Naive thymus-derived CD8-positive, alpha-beta T cell (primary cell): ENCODE results near the gene ZEB2. TPM values are rescaled to one million over a fixed set of nuclear protein-coding genes. Genes with fewer than 3 reads are reported as not detected.

Source experiments
- ATAC-seq, 2 donors: fragments of 150-1000 bp; cut with Tn5 transposase in 1 of 2; sonication (Bioruptor Pico), chemical (Tn5 transposase) in 1 of 2; 1 replicate in 1 of 2; 2 replicates in 1 of 2; pipeline ENCODE4 v1.10.0; 2021; ENCODE audit warnings: mild to moderate bottlenecking in 2 of 2, moderate library complexity in 2 of 2
- POLR2A ChIA-PET: fragments of 350-600 bp; sonication (Branson Sonifier 250); formaldehyde crosslinking; loops from one replicate; lab custom pipeline; 2021; ENCODE audit warnings: antibody characterized with exemption; lab: Charles Lee
- DNase-seq, 10 donors: peaks; one replicate each; pipeline versions ENCODE4 v3.0.0 to v3.0.0-alpha.2; 2020 to 2022
- H3K27ac Mint-ChIP-seq, 10 donors: one replicate each; pipeline ENCODE4 v1.8.0; 2020 to 2022; ENCODE audit warnings: mild to moderate bottlenecking in 10 of 10, mixed read lengths in 10 of 10, moderate library complexity in 4 of 10, inconsistent platforms in 1 of 10
- H3K27me3 Mint-ChIP-seq, 5 donors: one replicate each; pipeline ENCODE4 v1.8.0; 2021 to 2022; ENCODE audit warnings: mixed read lengths in 5 of 5
- H3K36me3 Mint-ChIP-seq, 3 donors: one replicate each; pipeline ENCODE4 v1.8.0; 2020 to 2022; ENCODE audit warnings: mixed read lengths in 3 of 3, mild to moderate bottlenecking in 2 of 3, inconsistent platforms in 1 of 3
- H3K4me1 Mint-ChIP-seq, 4 donors: one replicate each; pipeline ENCODE4 v1.8.0; 2021 to 2022; ENCODE audit warnings: mixed read lengths in 4 of 4
- H3K4me3 Mint-ChIP-seq, 10 donors: one replicate each; pipeline ENCODE4 v1.8.0; 2020 to 2022; ENCODE audit warnings: mild to moderate bottlenecking in 10 of 10, mixed read lengths in 10 of 10, moderate library complexity in 6 of 10, inconsistent platforms in 1 of 10
- H3K9me3 Mint-ChIP-seq, 9 donors: one replicate each; pipeline ENCODE4 v1.8.0; 2020 to 2022; ENCODE audit warnings: mixed read lengths in 9 of 9, mild to moderate bottlenecking in 3 of 9, inconsistent platforms in 1 of 9, moderate library complexity in 1 of 9
- polyA plus RNA-seq, 3 donors: library from polyadenylated mRNA; unstranded; fragments of 300-500 nt; fragmentation: Illumina TruSeq; gene quantifications; one replicate each; pipeline ENCODE4 v1.2.3, GENCODE V29; 2021
- total RNA-seq, 8 experiments: library from RNA in 2 of 8; stranded (reverse) in 2 of 8; gene quantifications; one replicate each; pipeline ENCODE4 v1.2.3 and lab custom pipeline; 2021 to 2026

Gene ZEB2
- total and polyA plus RNA-seq, 5 experiments from 2014 or later = 0.08 to 18.8 (median 8.2) TPM

DNA sequence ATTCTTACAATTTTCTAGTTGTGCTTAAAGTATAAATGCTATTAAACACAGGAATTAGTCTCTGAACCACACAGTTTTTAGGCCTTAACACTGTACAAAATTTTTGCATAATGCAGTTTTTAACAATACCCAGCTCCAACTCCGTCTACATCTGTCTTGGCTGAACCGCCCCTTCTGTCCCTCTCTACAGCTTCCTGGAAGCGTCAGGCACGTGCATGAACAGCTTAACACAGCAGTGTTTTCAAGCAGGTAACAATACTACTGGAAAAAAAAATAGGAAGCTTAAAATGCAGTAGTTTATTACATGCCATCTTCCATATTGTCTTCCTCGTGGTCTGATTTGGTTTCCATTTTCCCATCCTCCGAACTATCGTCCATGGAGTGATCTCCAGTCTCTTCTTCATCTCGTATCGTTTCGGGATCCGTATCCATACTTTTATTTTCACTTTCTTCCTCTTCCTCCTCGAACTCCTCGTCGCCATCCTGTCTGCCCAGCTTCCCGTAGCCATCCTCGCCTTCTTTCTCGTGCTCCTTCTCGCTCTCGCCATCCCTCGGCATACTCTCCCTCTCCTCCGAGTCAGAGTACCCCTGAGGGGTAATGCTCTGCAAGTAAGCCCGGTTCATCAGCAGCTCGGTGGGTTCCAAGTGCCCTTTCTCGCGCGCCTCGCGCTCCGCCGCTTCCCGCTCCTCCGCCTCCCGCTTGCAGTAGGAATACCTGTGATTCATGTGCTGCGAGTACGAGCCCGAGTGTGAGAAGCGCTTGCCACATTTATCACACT, 130.6 kb downstream of the ZEB2 start:
- no peaks in the 10 kb centered on the region for H3K9me3 Mint-ChIP-seq
- ATAC-seq (no peak), DNase-seq (no peak)
- H3K27me3 Mint-ChIP-seq = no peaks in the 10 kb centered on the region
- POLR2A ChIA-PET = no interaction called here
- H3K4me3 Mint-ChIP-seq = no peak overlapping the region
- H3K27ac Mint-ChIP-seq = no peak overlapping the region
- H3K4me1 Mint-ChIP-seq = no peaks in the 10 kb centered on the region
- H3K36me3 Mint-ChIP-seq = no peaks in the 10 kb centered on the region

DNA sequence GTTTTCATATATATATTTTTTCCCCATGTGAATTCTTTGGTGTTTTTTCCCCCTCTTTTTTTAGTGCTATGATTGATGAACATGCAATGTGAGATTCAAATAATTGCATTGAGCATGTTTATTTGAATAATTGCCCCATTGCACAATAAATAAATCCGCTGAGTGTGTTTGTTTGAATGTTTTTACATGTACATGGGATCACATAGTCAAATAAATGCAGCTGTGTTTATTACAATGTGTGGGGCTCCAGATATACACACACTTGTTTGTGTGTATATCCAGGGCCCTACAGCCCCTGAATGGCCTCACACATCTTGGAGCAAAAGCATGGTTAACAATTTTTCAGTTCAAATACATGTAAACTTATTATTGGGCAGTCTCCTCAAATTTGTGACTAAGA, 134.5 kb downstream of the ZEB2 start:
- ATAC-seq (no peak), DNase-seq (no peak)
- Mint-ChIP-seq H3K9me3 (no peaks in the 10 kb centered on the region), H3K36me3 (no peaks in the 10 kb centered on the region), H3K27ac (no peak overlapping the region), H3K27me3 (no peaks in the 10 kb centered on the region), H3K4me1 (peaks cover 2 to 36% (median 31%) of the 10 kb centered on the region in 4 donors), H3K4me3 (no peak overlapping the region)
- POLR2A ChIA-PET = no interaction called here

DNA sequence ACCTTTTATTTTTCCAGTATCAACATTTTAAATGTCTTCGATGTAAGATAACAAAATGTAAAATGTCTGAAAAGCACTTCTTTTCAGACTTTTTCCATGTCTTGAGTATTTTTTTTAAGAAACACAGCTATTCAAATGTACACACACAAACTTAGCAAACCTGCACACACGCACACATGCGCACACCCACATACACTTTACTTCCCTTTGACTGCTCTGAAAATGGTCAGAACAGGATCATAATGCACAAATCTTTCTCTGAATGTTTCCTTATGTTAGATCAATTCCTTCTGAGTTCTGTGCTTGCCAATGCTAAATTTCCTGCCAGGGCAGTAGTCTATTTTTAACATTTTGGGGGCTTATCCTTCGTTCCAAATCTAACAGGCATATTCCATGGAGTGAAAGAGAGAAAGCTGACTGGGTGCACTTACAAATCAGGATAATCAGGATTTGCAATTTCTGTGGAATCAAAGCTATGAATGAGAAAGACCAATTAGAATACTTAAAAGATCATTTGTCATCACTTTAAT, 136.3 kb downstream of the ZEB2 start:
- DNase-seq = no peak
- H3K9me3 Mint-ChIP-seq = no peaks in the 10 kb centered on the region
- peak overlapping the region in 3 of 10 donors; percentile 11 to 63 (median 15) for H3K4me3 Mint-ChIP-seq
- POLR2A ChIA-PET = no interaction called here
- peak overlapping the region in 2 of 10 donors; percentile 56 to 64 for H3K27ac Mint-ChIP-seq
- no peak for ATAC-seq
- H3K27me3 Mint-ChIP-seq = no peaks in the 10 kb centered on the region
- H3K4me1 Mint-ChIP-seq = peaks cover 2 to 45% (median 35%) of the 10 kb centered on the region in 4 donors
- no peaks in the 10 kb centered on the region for H3K36me3 Mint-ChIP-seq

DNA sequence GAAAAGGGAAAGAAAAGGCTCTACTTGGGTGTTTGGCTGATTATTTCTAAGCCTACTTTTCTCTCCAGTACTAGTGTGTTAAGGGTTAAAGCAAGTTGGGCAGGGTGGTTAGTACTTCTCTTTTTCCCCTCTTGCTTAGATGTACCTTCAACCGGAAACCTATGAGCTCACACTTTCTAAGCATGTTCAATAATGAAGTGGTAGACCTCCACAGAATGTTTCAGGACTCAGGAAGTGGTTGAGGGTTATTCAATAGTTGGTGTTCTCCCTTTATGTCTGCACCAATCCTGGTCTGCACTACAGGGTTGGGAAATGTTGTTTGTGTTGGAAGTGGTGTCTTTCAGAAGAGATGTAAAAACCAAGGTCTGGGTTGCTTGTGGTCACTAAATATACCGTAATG, 137.1 kb downstream of the ZEB2 start:
- no peaks in the 10 kb centered on the region for H3K9me3 Mint-ChIP-seq
- peak overlapping the region in 9 of 10 donors; percentile 0 to 70 (median 60) for H3K4me3 Mint-ChIP-seq
- DNase-seq (peak in 9 of 10 donors; percentile 5 to 88 (median 65)), ATAC-seq (peak; percentile 97 to 98)
- H3K27me3 Mint-ChIP-seq = peaks cover 0 to under 1% (median 0%) of the 10 kb centered on the region in 5 donors
- POLR2A ChIA-PET = interaction anchor here (0.6 kb wide), 1 partner anchor 51 kb away, joined by 3 read pairs; a partner anchor contains a TSS
- peaks cover 2 to 45% (median 35%) of the 10 kb centered on the region in 4 donors for H3K4me1 Mint-ChIP-seq
- H3K27ac Mint-ChIP-seq = peak overlapping the region; percentile 0 to 70 (median 18)
- H3K36me3 Mint-ChIP-seq = no peaks in the 10 kb centered on the region

DNA sequence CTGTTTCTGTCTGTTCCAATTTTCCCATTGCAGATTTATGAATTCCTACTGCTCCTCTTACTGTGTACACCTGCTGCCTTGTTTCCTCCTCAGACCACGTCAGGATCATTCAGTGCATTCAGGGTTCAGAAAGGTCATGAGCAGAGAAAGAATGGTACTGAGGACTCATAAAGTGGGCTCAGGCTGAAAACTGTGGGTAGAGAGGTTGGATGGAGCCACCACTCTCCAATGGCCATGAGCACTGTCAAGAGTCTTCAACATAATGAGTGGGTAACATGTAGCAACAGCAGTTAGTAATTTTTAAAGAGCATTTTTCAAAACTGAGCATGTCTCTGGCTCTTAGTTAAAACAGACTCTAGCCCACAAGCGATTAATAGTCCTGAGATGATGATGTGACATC, 138.2 kb downstream of the ZEB2 start:
- Mint-ChIP-seq H3K36me3 (no peaks in the 10 kb centered on the region), H3K4me1 (peaks cover 5 to 47% (median 35%) of the 10 kb centered on the region in 4 donors), H3K4me3 (peak overlapping the region in 3 of 10 donors; percentile 63 to 66 (median 64)), H3K27ac (peak overlapping the region in 2 of 10 donors; percentile 6 to 57), H3K9me3 (no peaks in the 10 kb centered on the region), H3K27me3 (peaks cover 0 to 2% (median 0%) of the 10 kb centered on the region in 5 donors)
- POLR2A ChIA-PET = no interaction called here
- DNase-seq (no peak), ATAC-seq (no peak)

DNA sequence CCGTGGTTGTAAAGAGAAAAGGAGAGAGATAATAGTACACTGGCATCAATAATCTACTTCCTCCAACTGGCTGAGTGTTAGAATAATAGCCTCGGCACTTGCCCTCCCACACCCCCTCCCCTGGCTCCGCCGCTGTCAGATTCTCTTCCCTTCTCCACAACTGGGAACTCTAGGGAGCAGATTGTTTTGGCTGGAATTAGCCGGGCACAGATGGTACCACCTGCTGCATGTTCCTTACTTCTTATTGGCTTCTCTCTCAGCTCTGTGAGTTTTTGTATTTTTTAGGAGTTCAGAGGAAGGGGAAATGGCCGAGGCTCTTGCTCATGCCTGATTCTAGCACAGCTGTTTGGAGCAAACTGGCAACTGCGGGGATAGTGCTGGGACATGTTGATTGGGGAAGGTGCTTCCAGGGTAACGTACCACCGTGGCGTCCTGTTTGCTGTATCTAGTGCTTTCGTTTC, 140.0 kb downstream of the ZEB2 start:
- peak overlapping the region in 2 of 10 donors; percentile 22 to 49 for H3K27ac Mint-ChIP-seq

DNA sequence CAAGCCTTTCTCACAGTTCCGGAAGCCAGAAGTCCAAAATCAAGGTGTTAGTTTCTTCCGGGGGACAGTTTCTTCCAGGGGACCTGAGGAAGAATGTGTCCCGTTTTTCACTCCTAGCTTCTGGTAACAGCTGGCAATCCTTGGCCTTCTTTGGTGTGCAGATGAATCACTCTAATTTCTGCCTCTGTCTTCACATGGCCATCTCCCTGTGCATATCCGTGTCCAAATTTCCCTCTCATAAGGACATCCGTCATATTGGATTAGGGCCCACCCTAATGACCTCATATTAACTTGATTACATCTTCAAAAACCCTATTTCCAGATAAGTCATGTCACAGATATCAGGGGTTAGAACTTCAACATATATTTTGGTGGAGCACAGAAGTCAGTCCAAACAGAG, 141.4 kb downstream of the ZEB2 start:
- Mint-ChIP-seq H3K4me3 (no peak overlapping the region), H3K4me1 (peaks cover 5 to 49% (median 31%) of the 10 kb centered on the region in 4 donors), H3K36me3 (no peaks in the 10 kb centered on the region), H3K27me3 (peaks cover 0 to 15% (median 2%) of the 10 kb centered on the region in 5 donors), H3K9me3 (no peaks in the 10 kb centered on the region), H3K27ac (peak overlapping the region in 1 of 10 donors; percentile 40)
- POLR2A ChIA-PET = interaction anchor here (0.7 kb wide), 1 partner anchor 74 kb away, joined by 3 read pairs; no protein-coding TSS in a partner anchor
- no peak for ATAC-seq
- DNase-seq = no peak

More for the DNA sequence above, 140.0 kb downstream of the ZEB2 start:
- POLR2A ChIA-PET = no interaction called here
- ATAC-seq (no peak), DNase-seq (no peak)
- H3K9me3 Mint-ChIP-seq = no peaks in the 10 kb centered on the region
- H3K36me3 Mint-ChIP-seq = no peaks in the 10 kb centered on the region
- peaks cover 5 to 47% (median 35%) of the 10 kb centered on the region in 4 donors for H3K4me1 Mint-ChIP-seq
- peak overlapping the region in 1 of 10 donors; percentile 16 for H3K4me3 Mint-ChIP-seq
- peaks cover 0 to 10% (median 2%) of the 10 kb centered on the region in 5 donors for H3K27me3 Mint-ChIP-seq

DNA sequence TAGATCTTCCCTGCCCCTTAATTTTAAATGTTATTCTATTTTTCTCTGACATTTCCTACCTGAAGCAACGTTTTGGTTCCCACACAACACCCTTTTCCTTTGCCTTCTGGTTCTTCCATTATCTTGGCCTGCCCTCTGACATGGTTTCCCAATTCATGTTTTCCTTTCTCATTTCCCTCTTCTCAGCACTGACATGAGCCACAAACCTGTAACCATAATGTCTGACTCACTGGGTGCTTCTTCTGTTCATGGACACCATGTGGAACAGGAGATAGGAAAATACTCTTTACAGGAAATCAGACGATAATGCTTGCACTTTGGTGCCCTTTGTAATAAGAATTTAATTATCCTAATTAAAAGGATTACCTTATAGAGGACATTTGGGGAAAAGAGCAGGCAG, 142.0 kb downstream of the ZEB2 start:
- Mint-ChIP-seq H3K4me3 (no peak overlapping the region), H3K9me3 (no peaks in the 10 kb centered on the region), H3K36me3 (no peaks in the 10 kb centered on the region), H3K27me3 (peaks cover 0 to 15% (median 2%) of the 10 kb centered on the region in 5 donors), H3K4me1 (peaks cover 5 to 44% (median 25%) of the 10 kb centered on the region in 4 donors), H3K27ac (no peak overlapping the region)
- no peak for ATAC-seq
- POLR2A ChIA-PET = no interaction called here
- no peak for DNase-seq

DNA sequence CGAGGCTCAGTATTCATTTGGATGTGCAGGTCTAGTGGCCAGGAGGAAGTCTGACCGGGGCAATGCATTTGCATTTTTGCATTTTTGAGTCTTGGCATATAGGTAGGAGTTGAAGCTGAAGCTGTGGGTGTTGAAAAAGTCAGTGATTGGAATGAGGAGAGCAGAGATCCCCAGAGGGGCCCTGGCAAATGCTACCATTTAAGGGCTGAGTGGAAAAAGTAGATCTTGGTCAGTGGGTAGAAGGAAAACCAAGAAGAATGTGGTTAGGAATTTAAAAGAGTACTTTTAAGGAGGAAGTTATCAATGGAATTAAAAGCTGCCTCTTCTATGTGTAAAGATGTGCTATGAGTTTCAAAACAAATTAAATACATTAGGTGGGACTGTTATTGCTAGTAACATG, 143.0 kb downstream of the ZEB2 start:
- peaks cover 5 to 38% (median 16%) of the 10 kb centered on the region in 4 donors for H3K4me1 Mint-ChIP-seq
- no peak overlapping the region for H3K4me3 Mint-ChIP-seq
- H3K36me3 Mint-ChIP-seq = no peaks in the 10 kb centered on the region
- POLR2A ChIA-PET = no interaction called here
- peaks cover 0 to 15% (median 3%) of the 10 kb centered on the region in 5 donors for H3K27me3 Mint-ChIP-seq
- H3K27ac Mint-ChIP-seq = no peak overlapping the region
- no peak for DNase-seq
- H3K9me3 Mint-ChIP-seq = no peaks in the 10 kb centered on the region
- ATAC-seq = no peak

DNA sequence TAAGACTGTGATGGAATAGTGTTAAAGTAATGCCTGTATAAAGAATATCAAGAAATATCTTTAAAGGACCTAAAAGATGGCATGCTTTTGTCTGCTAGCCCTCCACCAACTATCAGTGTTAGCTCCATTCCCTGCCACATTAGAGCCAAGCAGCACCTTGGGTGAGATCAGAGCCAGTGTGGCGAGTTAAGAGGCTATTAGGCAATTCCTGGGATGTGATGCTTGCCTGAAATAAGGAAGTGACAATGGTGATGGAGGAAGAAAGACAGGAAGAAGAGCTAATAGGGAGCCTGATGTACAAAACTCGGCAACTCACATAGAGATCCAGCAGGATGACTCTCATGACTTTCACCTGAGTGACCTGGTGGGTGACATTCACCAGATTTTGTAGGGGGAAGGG, 143.5 kb downstream of the ZEB2 start:
- Mint-ChIP-seq H3K36me3 (no peaks in the 10 kb centered on the region), H3K4me1 (peaks cover 8 to 34% (median 14%) of the 10 kb centered on the region in 4 donors), H3K27me3 (peaks cover 0 to 15% (median 3%) of the 10 kb centered on the region in 5 donors), H3K9me3 (no peaks in the 10 kb centered on the region), H3K4me3 (no peak overlapping the region), H3K27ac (no peak overlapping the region)
- no peak for DNase-seq
- ATAC-seq = no peak
- POLR2A ChIA-PET = no interaction called here

DNA sequence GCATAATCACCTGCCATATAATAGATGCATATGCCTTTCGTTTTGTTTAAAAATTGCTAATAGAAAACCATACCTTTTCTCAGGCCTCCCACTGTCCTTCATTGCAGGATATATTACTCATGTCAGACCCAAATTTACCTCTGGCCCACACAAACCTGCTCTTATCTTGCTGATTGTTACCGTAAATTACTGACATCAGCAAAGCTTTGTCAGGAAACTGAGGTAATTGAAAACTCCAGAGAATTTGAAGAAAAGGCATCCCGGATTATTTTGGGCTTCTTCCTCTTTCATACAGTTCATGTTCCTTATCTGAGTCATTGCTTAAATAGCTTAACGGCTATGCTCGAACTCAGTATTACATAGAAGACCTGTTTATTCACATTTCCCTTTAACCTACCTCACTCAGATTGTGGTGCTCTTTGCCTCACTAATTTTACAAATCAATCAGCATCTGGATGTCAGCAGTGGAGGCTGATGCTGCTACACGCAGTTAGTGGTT, 145.7 kb downstream of the ZEB2 start:
- no peak for DNase-seq
- no peak overlapping the region for H3K27ac Mint-ChIP-seq
- H3K9me3 Mint-ChIP-seq = no peaks in the 10 kb centered on the region
- H3K4me3 Mint-ChIP-seq = no peak overlapping the region
- peaks cover 10 to 21% (median 15%) of the 10 kb centered on the region in 4 donors for H3K4me1 Mint-ChIP-seq
- POLR2A ChIA-PET = interaction anchor here (0.6 kb wide), 1 partner anchor 26 kb away, joined by 3 read pairs; no protein-coding TSS in a partner anchor
- peaks cover 0 to 15% (median 3%) of the 10 kb centered on the region in 5 donors for H3K27me3 Mint-ChIP-seq
- no peak for ATAC-seq
- H3K36me3 Mint-ChIP-seq = no peaks in the 10 kb centered on the region

DNA sequence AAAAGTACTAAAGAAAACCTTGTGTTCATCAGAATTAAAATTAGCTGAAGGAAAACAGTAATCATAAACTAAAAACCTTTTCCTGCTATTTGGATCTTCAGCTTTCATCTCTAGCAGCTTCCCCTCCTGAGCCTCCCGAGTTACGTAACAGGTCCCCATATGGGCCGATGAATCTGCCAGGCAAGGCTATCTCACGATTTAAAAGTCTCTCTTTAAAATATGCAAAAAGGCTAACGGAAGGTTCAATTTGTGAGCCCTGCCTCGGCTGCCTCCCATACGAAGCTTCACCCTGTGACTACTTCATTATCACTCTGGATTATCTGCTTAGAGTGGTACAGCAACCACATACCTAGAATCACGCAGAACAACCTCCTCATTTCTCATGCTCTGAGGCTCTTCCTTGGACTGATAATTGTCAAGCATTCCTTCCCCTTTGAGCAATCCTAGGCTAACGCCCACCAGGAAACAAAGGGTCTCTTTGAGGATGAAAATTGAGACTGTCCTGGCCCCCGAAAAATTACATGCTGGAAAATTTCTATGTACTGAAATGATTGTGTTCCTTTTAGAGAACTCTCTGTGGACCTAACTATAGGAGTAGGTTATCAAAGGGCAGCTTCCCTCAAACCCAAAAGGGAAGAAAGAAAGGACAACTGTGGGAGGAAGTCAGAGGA, 147.4 kb downstream of the ZEB2 start:
- Mint-ChIP-seq H3K27ac (no peak overlapping the region), H3K36me3 (no peaks in the 10 kb centered on the region), H3K4me1 (peaks cover 10 to 20% (median 13%) of the 10 kb centered on the region in 4 donors), H3K27me3 (peaks cover 0 to 15% (median 3%) of the 10 kb centered on the region in 5 donors), H3K9me3 (no peaks in the 10 kb centered on the region), H3K4me3 (no peak overlapping the region)
- ATAC-seq (no peak), DNase-seq (no peak)
- POLR2A ChIA-PET = no interaction called here
